GM04503 (cell line): ENCODE measurements around the gene ZNRF1.

Source experiments
- DNase-seq: peaks from one replicate; pipeline ENCODE4 v3.0.0-alpha.2; 2012; ENCODE audit warnings: low read depth

ZNRF1 gene

DNA sequence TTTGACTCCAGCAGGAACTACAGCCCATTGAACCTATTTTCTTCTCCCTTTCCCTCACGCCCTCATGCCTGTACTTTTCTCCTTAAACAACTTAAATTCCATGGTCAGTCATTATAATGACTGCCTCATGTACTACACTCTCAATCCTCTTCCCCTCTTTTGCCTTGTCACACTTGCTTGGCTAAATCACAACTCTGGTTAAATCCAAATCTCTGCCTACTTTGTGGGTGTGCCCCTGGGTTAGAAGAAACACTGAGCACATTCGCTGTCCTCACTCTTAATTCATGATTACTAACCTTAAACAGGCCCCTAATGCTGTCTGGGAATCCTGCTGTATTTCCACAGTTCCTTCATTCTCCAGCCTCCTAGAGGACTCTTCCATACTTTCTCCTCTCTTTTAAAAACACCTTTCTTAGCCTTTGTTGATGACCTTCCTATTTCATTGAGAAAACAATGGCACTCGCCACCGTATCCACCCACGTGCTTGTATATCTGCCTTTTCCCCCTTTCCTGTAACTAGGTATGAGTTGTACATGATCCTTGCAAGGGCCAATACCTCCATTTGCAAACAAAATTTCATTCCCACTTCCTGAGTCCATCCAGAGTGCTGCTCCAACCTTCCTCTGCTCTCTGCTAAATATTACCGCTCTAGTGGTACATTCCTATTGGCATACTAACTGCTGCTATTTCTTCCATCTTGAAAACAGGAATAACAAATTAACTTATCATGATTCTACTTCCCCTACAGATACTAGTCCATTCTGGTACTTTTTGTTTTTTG is 28.9 kb downstream of the ZNRF1 start:
- DNase-seq = no peak

DNA sequence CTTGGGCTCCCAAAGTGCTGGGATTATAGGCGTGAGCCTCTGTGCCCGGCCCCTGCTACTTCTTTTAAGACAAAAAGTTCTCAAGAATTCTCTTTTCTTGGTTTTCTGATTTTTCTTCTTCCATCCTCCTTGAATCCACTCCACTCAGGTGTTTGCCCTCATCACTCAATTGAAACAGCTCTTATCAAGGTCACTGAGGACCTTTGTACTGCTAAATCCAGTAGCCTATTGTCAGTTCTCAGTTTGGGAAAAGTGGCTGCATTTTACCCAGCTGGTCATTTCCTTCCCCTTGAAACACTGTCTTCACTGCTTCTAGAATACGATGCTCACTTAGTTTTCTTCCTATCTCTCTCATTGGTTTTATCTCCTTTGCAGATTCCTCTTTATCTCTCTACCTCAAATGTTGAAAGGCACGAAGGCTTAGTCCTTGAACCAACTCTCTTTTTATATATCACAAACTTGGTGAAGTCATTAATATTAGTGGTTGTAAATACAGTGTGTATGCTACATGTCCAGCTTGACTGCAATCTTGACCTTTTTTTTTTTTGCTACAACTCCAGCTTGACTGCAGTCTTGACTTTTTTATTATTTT is 29.8 kb downstream of the ZNRF1 start:
- DNase-seq = no peak

DNA sequence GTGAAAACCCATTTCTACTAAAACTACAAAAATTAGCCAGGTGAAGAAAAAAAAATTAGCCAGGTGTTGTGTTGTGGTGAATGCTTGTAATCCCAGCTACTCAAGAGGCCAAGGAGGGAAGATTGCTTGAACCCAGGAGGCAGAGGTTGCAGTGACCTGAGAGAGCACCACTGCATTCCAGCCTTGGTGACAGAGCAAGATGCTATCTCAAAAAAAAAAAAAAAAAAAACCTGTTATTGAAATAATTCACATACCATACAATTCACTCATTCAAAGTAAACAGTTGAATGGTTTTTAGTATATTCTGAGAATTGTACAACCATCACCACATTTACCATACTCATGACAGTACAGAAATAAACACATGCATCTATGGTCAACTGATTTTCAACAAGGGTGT is 31.0 kb downstream of the ZNRF1 start:
- no peak for DNase-seq

DNA sequence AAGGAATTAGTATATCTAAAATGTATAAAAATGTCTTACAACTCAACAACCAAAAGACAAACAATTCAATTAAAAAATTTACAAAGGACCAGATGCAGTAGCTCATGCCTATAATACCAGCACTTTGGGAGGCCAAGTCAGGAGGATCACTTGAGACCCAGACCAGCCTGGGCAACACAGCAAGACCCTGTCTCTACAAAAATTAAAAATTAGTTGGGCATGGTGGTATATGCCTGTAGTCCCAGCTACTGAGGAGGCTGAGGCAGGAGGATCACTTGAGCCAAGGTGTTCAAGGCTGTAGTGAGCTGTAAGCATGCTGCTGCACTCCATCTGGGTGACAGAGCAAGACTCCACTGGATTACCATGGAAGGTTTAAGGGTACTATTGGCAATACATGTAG is 33.8 kb downstream of the ZNRF1 start:
- DNase-seq = no peak

DNA sequence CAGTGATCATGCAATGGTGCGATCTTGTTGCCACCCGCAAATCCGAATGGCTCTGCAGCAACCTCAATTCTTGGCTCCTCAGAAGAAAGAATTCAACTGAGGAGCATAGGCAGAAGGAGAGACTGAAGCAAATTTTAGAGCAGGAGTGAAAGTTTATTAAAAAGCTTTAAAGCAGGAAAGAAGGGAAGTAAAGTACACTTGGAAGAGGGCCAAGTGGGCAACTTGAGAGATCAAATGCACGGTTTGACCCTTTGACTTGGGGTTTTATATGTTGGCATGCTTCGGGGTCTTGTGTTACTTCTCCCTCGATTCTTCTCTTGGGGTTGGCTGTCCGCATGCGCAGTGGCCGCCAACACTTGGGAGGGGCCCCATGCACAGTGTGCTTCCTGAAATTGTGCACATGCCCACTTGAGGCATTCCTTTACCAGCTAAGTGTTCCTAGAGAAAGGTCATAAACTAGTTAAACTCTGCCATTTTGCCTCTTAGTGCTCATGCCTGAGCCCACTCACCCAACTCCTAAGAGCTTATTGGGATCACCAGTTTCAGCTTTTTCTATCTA is 36.7 kb downstream of the ZNRF1 start:
- no peak for DNase-seq

DNA sequence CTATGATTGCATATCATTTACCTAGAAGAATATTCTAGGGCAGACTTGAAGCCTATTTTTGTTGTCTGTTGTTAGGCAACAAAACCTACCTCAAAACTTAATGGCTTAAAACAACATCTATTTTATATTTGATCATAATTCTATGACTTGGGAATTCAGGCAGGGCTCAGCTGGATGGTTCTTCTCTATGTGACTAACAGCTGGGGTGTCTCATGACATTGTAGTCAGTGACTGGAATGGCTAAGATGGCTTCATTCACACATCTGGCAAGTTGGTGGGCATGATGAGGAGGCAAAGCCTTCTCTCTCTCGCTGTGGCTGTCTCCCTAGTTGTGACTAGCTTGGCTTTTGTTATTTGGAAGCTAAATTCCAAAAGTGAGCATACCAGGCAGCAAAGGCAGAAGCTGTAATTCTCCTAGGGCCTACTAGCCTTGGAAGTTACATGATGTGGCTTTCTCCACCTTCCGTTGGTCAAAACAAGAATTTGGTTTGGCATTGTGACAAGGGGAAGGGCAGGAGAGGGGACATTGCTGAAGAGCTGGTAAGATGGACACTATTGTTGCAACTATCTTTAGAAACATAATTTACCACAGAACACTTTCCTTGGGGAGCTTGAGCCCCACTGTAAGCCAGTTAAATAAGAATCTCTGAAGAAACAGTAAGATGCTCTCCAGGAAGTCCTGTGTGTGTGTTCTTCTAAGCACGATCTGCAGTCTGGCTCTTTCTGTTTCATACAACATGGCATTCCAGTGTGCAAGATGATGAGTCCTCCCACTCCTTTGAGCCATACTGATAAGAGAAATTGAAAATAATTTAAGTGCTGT is 39.4 kb downstream of the ZNRF1 start:
- no peak for DNase-seq

DNA sequence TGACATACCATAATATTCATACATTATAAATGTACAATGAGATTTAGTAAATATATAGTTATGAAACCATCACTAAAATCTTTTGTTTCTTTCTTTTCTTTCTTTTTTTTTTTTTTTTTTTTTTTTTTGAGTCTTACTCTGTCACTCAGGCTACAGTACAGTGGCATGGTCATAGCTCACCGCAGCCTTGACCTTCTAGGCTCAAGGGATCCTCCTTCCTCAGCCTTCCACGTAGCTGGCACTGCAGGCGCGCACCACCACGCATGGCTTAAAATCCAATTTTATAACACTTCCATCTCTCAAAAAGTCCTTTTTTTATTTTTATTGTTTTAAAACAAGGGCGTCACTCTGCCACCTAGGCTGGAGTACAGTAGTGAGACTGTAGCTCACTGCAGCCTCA is 41.1 kb downstream of the ZNRF1 start:
- DNase-seq = no peak

DNA sequence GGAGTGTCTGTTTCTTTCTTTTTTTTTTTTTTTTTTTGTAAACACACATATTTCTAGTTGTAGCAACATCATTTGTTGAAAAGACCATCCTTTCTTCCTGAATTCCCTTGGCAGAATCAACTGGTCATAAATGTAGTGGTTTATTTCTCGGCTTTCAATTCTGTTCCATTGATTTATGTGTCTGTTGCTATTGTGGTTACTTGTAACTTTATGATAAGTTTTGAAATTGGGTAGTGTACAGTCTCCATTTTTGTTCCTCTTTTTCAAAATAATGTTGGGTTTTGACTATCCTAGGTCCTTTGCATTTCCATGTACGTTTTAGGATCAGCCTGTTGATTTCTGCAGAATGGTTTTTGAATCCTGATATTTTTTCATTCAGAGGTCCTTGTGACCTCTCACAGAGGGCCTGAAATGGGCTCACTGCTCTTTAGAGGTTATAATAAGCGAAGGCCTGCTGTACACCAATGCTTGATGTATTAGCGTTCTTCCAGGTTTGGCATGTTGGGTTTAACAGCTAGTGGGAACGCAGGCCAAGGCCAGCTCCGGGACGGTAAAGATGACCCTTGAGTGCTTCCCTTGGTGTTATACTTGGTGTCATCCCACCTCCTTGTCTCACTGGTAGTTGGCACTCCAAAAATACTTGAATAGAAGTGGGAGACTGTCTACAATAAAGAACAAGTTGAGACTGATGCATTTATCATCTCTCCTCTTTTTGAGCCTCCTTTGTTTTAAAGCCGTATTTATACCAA is 43.8 kb downstream of the ZNRF1 start:
- DNase-seq = peak; percentile 32

DNA sequence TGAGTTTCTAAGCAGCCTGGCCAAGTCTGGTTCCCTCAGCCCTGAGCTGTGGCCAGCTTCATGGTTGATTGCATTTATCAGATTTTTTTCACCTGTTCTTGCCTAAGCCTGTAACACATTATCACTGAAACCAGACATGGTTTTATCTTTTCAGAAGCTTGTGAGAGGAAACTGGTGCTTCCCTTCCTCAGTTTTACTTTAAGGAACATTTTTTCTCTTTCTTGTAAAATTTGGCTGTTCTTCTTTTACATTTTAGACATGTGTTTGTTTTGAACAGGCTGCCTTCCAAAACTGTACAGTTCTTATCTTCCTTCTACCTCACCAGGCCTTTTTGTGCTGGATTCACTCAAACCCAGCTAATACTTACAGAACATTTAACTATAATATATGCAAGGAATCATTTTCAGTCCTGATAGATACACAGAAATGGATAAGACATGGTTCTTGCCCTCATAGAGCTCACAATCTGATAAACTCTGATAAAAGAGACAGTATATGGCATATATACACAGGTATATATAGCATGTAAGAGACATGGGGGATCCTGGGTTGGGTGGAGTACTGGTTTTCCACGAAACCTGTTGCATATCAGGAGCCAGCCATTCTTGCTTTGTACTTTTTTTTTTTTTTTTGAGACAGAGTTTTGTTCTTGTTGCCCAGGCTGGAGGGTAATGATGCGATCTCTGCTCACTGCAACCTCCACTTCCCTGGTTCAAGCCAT is 44.5 kb downstream of the ZNRF1 start:
- DNase-seq = no peak

DNA sequence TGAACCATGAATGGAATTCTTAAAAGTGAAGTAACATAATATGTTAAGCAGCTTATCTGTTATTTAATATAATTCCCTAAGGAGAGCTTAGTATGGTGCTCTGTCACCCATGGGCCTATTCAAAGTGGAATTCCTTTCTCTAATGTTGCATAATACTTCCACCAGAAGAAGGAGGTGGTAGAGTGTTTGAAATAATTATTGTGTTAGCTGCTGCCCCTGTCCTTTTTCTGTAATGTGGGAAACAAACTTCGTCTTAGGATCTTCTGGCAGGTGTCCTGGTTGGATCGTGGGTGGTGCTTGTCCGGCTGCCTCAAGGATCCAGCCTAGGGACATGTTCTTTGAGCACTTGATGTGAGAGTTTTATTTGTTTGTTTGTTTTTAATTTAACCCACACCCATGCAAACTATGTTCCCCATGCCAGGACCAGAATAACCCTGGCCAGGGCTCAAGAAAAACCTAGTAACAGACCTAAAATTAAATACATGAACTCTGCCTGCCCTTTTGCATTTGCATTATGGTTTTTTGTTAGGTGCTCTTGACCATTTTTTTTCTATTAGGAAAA is 46.1 kb downstream of the ZNRF1 start:
- peak; percentile 70 for DNase-seq

DNA sequence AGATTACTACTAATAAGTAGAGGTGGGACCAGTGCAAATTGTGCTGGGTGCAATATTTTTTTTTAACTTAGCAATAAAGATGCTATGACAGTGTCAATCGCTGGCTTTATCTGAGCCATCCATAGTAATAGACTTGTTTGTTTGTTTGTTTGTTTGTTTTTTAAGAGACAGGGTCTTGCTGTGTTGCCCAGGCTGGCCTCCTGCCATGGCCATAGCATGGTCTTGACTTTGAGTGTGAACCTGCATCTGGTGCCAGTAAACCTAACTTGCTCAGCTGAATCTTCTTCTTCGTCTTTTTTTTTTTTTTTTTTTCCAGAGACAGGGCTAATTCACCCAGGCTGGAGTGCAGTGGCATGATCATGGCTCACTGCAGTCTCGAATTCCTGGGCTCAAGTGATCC is 46.6 kb downstream of the ZNRF1 start:
- no peak for DNase-seq

DNA sequence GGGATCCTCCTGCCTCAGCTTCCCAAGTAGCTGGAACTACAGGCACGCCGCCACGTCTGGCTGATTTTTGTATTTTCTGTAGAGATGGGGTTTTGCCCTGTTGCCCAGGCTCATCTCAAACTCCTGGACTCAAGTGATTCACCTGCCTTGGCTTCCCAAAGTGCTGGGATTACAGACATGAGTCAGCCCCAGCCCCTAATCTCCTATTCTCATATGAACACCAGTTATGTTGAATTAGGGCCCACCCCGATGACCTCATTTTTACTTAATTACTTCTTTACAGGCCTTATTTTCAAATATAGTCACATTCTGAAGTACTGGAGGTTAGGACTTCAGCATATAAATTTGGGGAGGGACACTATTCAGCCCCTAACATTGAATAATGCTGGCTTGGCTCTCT is 49.2 kb downstream of the ZNRF1 start:
- no peak for DNase-seq

DNA sequence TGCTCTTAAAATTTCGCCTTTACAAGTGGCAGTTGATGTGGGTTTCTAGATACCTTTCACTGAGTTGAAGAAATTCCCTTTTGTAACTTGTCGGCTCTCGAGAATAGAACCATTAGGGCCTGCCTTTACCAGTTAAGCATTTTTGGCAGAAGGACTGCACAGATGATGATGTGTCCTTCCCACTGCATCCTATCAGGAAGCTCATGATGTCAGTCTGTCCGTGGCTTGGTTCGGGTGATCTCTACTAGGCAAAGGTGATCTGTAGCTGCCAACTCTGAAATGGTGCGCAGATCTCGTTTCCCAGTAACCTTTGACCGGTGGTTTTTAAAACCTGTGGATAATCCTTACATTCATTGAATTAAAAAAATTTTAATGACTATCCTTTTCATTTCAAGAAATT is 49.7 kb downstream of the ZNRF1 start:
- DNase-seq = no peak

DNA sequence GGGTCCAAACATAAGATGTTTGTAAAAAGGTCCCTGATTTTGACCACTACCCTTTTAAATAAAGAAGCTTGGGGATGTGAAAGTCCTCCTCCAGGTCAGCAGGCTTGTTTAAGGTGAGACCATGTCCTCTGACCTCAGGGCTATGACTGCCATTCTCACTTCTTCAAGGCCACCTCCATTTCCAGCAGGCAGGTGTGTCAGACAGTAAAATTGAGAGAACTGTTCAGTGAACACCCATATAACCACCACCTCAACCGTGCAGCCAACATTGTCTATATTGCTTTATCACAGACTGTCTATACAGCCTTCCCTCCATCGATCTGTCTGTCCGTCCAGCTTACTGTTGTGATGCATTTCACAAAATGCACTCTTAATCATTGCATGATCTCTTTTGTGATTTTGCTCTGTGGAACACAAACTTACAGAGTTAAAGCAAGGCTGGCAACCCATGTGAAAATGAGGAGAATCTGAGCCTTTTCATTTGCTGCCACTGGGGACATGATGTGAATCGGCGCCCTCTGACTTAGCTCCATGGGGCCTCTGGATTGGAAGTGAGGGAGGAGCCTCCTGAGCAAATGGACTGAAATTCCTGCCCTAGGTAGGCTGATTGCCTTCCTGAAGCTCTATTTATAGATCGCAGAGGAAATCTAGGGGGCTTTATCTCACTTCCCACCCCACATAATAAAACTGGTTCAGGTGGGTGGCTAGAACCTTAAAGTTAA is 53.8 kb downstream of the ZNRF1 start:
- DNase-seq = no peak

DNA sequence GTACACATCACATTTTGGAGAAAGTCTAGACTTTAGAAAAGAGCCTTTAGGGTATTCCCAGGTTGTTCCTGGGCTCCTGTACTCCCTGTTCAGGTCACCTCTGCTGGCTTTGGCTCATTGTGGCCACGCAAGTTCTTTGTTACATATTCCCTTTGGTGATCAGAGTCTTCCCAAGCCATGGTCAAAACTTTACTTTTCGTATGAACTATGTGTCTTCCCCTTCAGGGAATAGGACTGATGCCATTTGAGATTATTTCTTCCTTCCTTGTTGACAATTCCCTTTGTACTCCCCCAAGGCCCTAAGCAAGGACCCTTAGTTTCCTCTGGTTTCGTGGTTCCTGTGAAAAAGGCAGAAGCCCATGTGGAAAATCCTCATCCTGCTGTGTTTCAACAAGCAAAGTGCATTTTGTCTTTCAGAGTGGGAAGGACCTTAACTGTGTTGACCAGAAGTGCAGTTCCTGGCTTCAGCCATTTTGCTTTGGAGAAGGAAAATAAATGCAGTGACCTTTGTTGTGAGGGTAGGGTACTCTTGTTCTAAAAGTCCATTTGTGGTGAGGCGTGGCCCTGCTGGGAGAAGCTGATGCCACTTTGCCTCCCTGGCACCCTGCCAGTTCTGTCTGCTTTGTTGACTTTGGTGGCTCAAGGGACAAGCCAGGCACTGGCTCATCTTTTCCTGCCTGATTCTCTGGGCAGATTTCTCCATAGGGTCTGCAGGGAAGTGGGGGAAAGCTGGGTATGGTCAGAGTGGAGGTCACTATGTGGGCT is 55.1 kb downstream of the ZNRF1 start:
- no peak for DNase-seq

DNA sequence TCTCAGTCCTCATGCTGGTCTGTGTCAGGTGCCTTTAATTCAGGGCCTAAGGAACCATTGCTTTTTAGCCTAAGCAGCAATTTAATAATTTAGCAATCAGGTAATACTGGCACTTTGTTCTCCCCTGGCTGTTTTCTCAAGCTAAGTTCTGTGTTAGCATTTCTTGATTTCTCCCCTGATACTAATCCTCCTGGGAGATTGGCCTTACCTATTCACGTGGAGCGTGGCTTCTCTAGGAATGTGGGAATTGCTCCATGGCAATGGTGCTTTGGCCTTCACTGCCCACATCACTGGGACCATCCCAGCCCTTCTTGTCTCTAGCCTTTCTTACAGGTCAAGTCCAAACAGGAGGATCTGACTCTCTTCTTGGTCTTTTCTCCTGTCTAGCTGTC is 55.7 kb downstream of the ZNRF1 start:
- DNase-seq = no peak

DNA sequence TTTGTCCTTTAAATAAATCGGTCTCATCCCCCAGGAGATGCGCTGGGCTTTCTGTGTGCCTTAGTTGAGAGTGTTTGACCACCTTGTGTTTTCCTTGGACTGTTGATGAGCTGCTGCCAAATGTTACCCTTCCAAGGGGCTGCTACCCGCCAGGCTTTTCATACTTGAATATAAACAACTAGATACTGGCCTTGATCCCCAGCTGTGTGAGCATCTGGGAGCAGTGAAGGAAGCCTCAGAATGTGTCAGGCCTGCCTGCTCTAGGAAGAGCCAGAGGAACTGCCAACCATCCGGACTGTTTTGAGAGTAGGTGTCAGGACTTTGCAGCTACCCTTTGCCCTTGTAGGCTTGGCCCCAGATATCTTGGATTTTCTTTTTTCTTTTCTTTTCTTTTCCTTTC is 60.0 kb downstream of the ZNRF1 start:
- DNase-seq = no peak

DNA sequence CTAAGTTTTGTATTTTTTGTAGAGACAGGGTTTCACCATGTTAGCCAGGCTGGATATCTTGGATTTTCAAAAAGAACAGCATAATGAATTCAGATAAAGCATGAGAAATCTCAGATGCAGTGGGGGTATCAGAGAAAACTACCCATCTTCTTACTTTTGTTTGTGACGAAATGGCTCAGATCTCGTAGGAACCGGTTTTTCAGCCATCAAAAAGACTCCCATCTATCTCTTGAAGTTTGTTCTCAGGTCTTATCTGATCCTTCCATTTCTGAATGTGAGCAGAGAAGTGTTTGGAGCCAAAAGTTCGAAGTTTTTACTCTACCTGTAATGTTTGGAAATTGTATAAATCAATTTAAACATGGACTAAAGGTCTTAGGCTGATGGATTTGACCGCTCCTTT is 60.6 kb downstream of the ZNRF1 start:
- DNase-seq = no peak

DNA sequence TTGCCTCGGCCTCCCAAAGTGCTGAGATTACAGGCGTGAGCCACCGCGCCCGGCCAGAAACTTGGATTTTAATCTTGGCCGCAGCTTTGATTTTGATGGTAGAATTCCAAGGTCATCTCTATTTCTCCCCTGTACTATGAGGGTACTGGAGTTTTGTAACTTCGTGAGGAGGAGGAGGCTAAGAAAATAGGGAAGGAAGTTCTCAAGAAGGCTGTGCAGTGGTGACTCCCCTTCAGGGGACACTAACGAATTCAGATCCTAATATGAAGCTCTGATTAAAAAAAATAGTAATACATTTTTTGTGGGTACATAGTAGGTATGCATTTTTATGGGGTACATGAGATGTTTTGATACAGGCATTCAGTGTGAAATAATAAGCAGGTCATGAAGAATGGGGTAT is 61.9 kb downstream of the ZNRF1 start:
- DNase-seq = no peak

DNA sequence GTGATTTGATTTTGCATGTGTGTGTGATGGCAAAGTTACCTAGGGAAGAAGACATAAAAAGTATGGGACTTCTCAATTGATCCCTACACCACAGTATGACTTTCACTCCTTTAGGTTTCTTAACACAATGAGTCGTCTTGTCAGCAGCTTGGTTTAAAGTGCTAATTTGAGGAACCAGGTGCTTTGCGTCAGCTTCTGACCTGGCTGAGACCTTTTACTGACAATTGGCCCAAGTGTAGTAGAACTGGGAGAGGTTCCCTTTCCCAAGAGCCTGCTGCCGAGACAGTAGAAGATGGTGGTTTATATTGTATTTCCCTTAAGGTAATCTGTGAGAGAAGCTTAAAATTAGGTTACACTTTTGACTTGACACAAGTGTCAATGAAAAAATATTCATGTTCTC is 62.8 kb downstream of the ZNRF1 start:
- no peak for DNase-seq
